Left ventricle myocardium superior (tissue), 1 donor: ENCODE results near the gene TCEA2. TPM values are rescaled to one million over a fixed set of nuclear protein-coding genes. Genes with fewer than 3 reads are reported as not detected.
"Not testable (repeated sequence)": the region's sequence is repeated elsewhere in the genome, so short reads cannot be mapped to it uniquely, and the experiment has no call there.

ENCODE experiments used
- ATAC-seq: fragments of 200-7000 bp; cut with Tn5 transposase; one replicate; pipeline ENCODE4 v1.9.1; 2020; ENCODE audit warnings: mild to moderate bottlenecking, moderate library complexity
- DNase-seq: peaks from one replicate; pipeline ENCODE4 v3.0.0-alpha.2; 2020
- intact Hi-C: fragments of 100-400 bp; cut with micrococcal nuclease; formaldehyde crosslinking; loops from one replicate; pipeline ENCODE4 v1.11.0; 2022
- microRNA-seq: library from miRNA; unstranded; fragments of <30 nt; microRNA quantifications from one replicate; pipeline ENCODE4 v1.2.0, GENCODE V29; 2020; ENCODE audit warnings: borderline number of aligned reads
- total RNA-seq: library from RNA; stranded (reverse); fragmentation: NEBNext Ultra II Directional; extraction: Animal tissue kit (Norgen Biotek cat#: 25700); gene quantifications from one replicate; pipeline ENCODE4 v1.2.1, GENCODE V29; 2021
- donor health status: DM: no; HTN: yes; CAD: no; lungs with severe emphysema.

TCEA2 gene
- total RNA-seq, 1 donor from 2014 or later: 35.6 TPM

DNA sequence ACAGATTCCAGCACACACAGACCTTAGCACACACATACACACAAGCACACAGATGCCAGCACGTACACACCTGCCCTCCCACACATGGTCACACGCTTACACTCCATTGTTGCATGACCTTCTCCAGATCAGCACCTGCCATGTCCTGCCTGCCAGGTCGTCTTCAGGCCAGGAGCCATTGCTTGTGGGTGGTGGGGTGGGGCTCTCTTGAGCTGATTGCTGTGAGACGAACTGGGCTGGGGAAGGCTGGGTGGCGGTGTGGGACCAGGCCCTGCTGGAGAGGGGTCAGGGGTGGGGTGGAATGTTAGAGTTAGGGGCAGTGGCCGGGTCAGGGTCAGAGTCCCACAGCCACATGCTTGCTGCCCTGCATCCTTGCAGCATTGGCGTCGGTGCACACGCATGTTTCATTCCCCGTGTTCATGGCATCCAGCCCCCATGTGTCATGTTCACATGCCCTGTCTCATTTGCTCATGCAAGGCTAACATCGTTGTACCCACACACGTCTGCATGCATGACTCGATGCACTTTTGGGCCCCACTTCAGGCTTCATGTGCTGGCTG is 50.9 kb downstream of the TCEA2 start:
- intact Hi-C loops: no loop called here
- DNase-seq: peak; percentile 20
- ATAC-seq: no peak

DNA sequence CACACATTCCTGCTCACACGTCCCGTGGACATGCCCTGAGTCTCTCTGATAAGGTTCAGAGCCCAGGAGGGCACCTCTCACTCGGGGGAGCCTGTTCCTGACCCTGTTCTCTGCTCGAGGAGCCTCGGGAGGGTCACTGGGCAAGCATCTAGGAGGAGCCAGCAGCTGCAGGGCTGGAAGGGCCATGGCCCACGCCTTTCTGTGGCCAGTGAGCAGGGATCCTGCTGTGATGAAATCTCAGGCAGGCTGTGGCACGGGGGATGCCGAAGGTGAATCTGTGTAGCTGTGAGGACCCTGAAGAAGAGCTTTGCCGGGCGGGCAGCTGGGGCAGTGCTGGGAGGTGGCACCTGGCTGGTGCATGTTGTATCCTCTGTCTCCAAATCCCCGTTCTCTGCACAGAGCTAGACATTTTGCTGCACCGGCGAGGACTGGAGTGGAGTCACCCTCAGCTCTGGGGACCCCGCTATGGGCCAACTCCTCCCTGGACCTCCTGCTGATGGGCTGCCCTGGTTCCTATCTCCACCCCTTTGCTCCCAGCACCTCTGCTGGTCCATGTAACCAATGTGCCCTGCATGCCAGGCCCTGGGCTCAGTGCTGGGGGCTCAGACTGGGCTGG is 51.5 kb downstream of the TCEA2 start:
- DNase-seq (peak; percentile 7), ATAC-seq (no peak)
- intact Hi-C loops: no loop called here

DNA sequence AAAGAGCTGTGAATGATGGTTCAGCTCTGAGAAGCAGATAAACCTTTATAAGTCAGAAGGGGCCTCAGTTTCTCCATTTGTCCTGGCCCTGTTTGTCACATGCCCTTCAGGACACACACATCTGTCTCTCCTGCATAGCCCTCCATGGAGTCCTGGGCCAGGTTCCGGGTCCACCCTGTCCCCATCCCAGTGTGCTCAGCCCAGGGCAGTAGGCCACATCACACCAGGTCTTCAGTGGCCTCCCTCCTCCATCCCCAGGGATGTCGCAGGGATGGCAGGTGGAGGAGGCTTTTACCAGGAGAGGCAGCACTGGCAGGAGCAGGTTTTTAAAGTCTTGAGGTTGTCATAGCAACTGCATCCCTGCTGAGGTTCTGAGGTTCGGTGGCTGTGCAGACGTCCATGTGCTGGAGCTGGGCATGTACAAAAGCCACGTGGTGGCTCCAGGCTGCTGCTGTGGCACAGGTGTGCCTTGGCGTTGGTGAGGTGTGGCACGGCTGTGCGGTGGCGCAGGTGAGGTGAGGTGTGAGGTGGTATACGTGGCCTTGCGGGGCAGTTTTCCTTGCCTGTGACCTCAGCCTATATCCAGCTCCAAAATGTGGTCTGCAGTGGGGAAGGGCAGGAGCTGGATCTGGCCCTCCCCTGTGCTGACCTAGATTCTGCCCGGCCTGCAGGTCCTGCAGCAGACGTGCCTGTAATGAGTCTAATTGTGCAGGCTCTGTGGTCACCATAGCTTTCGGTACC is 52.3 kb downstream of the TCEA2 start:
- intact Hi-C loops: no loop called here
- DNase-seq: peak; percentile 15
- ATAC-seq: no peak

DNA sequence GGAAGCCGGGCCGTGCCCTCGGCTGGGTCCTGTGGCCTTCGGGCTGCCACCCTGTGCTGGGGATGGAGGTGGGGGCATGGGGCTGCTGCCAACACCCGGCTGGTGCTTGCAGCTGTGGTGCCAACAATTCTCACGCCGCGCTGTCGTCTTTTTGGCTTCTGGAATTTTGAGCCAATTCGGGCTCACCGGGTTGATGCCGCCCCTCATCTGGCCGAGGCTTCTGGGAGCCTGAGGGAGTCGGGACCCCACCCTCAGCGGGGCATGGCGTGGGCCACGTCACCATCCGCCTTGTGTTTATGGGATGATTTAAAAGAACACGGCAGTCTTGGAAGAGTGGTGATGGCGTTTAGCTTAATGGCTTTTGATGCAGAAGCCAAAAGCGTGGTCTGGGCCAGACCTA is 53.0 kb downstream of the TCEA2 start:
- DNase-seq (peak; percentile 25), ATAC-seq (no peak)
- intact Hi-C loops: no loop called here

DNA sequence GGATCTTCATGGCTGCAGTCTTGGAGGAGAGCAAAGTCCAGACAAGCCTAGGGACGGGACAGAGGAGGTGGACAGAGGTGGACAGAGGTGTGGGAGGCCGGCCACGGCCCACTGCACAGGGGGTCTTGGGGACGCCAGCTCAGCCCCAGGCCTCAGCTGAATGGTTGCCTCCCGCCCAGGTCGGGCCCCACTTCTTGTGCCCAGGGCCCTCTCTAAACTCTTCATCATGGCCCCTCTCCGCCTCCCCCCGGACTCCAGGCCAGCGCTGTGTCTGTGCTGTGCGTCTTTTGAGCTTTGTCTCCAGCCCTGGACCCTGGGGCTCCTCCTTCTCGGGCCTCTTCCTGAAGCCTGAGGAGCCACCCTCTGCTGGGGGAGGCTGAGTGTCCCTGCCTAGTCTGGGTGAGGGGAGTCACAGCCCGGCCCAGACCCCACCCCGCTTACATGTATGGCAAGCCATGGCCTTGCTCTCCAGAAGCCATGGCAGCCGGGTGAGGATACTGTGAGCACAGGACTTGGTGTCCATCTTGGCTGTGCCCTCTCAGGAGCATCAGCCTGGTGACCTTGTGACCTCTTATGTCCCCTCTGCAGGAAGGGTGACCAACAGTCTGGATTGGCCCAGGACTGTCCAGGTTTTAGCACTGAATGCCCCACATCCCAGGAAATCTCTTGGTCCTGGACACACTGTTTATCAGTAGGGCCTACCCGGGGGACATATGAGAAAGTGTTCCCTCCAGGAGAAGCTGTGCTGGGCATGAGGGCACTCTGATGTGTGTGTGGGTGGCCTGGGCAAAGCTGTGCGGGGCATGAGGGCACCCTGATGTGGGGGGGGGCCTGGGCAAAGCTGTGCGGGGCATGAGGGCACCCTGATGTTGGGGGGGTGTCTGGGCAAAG is 53.8 kb downstream of the TCEA2 start:
- intact Hi-C loops: no loop called here
- no peak for ATAC-seq
- peak; percentile 15 for DNase-seq

DNA sequence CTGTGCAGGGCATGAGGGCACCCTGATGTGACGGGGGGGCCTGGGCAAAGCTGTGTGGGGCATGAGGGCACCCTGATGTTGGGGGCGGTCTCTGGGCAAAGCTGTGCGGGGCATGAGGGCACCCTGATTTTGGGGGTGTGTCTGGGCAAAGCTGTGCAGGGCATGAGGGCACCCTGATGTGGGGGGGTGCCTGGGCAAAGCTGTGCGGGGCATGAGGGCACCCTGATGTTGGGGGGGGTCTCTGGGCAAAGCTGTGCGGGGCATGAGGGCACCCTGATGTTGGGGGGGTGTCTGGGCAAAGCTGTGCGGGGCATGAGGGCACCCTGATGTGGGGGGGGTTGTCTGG is 54.4 kb downstream of the TCEA2 start:
- DNase-seq, ATAC-seq, intact Hi-C loops: not testable (repeated sequence)

DNA sequence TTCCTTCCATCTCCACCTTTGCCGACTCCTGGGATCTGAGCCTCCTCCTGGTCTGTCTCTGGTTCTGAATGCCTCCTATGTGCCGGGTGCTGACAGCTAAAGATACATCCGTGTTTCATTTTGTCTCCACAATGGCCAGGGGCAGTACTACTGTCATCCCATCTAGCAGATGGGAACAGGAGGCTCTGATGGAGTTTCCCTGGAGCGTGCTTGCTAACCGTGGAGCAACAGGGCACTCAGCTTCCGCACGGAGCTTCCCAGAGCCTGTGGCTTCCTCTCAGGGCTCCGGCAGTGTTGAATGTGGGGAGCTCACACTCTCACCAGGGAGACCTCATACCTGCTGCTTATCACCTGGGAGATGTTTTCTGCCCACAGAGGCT is 56.3 kb downstream of the TCEA2 start:
- DNase-seq (no peak), ATAC-seq (no peak)
- intact Hi-C loops: no loop called here

DNA sequence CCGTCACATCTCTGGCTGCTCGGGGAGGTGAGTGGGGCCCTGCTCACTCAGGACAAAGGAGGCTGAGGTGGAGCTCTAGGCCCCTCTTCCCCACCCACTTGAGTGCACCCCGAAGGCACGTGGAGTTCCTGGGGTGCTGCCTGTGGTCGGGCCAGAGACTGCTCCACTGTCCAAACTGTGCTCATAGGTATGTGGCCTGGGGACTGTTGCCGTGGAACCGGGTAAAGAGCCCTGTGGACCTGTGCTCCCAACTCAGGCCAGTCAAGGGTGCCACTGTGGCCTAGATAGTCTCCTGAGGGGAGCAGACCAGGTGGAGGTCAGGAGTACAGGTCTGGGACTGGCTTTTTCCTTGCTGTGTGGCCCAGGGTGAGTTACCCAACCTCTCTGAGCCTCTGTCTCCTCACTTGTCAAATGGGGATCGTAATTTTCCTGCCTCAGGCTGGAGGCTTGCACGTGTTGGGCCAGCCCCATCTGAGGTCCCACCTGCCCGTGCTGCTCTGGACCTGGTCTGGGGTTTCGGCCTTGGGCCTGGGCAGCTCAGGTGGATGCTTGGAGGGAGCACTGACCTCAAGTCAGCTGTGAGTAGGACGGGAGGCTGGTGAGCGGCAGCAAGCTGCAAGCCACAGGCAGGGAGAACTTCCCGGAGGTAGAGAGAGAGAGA is 56.8 kb downstream of the TCEA2 start:
- intact Hi-C loops: no loop called here
- no peak for ATAC-seq
- DNase-seq: peak; percentile 24

DNA sequence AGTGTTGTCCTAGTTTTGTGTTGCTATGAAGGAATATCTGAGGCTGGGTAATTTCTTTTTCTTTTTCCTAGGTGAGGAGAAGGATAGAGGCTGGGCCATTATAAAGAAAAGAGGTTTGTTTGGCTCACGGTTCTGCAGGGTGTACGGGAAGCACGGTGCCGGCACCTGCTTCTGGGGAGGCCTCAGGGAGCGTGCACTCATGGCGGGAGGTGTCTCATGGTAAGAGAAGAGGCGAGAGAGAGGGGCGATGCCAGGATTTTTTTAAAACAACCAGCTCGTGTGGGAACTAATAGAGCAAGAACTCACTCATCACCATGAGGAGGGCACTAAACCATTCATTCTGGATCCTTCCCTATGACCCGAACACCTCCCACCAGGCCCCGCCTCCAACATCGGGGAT is 58.6 kb downstream of the TCEA2 start:
- intact Hi-C loops: no loop called here
- DNase-seq (peak; percentile 17), ATAC-seq (no peak)

Small RNA genes lying within 50 kb of the gene (microRNA-seq; reads per million reads assigned to microRNA genes)
- gene MIR6813: not detected

Other genes with a start within 250 kb of the TCEA2 start
- gene ZBTB46, start 231.9 kb upstream of the TCEA2 start, total RNA-seq: 13.1 TPM
- not detected for gene ABHD16B, start 201.7 kb upstream of the TCEA2 start, total RNA-seq
- 78.0 TPM for gene TPD52L2, start 197.9 kb upstream of the TCEA2 start, total RNA-seq
- 47.3 TPM for gene DNAJC5, start 168.1 kb upstream of the TCEA2 start, total RNA-seq
- 59.9 TPM for gene UCKL1, start 106.8 kb upstream of the TCEA2 start, total RNA-seq
- gene ZNF512B, start 93.3 kb upstream of the TCEA2 start, total RNA-seq: 14.0 TPM
- gene SAMD10, start 83.6 kb upstream of the TCEA2 start, total RNA-seq: 6.4 TPM
- gene PRPF6, start 82.1 kb upstream of the TCEA2 start, total RNA-seq: 50.6 TPM
- 0.35 TPM for gene C20orf204, start 27.0 kb upstream of the TCEA2 start, total RNA-seq
- 36.8 TPM for gene SOX18, start 13.6 kb upstream of the TCEA2 start, total RNA-seq
- 5.4 TPM for gene RGS19, start 16.3 kb downstream of the TCEA2 start, total RNA-seq
- gene OPRL1, start 16.9 kb downstream of the TCEA2 start, total RNA-seq: 0.27 TPM
- not detected for gene LKAAEAR1, start 21.2 kb downstream of the TCEA2 start, total RNA-seq
- gene NPBWR2, start 44.4 kb downstream of the TCEA2 start, total RNA-seq: not detected
- 0.20 TPM for gene MYT1, start 101.3 kb downstream of the TCEA2 start, total RNA-seq
- gene PCMTD2, start 192.6 kb downstream of the TCEA2 start, total RNA-seq: 87.2 TPM